ENCODE results near the gene TESMIN.

The TESMIN gene

DNA sequence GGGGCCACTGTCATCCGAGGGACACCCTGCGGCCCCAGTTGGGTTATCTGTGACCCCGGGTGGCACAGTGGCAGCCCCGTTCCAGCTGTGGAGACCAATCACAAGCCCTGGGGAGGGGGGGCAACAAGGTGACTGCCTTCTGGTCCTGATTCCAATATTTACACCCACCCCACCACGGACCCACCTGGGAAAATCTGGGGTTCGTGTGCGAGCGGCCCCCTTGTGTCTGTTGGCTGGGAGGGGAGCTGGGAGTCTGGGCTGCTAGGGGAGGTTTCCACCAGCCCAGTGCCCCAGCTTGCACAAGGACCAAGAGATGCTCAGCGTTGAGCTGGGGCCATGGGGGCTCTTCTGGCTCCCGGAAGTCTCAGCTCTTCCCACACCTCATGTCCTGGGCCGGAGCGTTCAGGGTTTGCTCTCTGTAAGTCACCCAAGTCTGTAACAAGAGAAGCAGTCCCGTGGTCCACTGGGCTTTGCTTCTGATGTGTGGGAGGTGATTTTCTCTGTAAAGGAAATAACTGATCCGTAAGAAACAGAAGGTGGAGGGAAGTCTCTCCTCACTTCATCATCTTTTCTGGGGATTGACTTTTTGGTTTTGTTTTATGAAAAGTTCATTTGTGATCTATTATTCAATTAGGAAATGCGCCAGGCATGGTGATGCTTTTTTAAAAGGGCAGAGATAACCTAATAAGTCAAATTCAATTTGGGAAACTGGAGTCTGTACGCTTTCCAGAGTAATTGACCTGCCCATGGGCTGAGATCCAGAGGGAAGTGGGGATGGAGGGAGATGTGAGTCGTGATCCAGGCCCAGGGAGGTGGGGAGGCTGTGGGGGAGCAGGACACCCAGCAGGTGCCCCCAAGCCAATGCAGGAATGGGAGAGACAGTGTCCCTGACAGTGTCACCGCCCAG, 89.4 kb downstream of the TESMIN start:
- no peak for DNase-seq (ENCODE audit: low read depth in 1 of 2, low spot score in 1 of 2)

DNA sequence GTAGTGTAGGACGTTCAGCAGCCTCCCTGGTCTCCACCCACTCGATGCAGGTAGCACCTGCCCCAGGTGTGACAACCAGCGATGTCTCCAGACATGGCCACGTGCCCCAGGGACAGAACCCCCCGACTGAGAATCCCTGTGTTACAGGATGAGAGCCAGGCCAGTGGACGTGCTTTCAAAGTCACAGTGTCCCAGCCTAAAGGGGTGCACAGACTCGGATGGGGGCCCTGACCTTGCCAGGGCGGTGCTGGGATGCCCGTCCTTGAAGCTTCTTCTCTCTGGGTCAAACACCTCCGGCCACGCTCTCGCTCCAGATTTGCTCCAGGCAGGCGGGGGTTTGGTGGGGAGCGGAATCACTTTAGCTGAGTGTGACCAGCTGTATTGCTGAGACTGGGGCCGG, 90.3 kb downstream of the TESMIN start:
- DNase-seq (ENCODE audit: low read depth in 1 of 2, low spot score in 1 of 2), result no peak

- DNase-seq (ENCODE audit: low read depth in 1 of 2, low spot score in 1 of 2), result no peak
Measured at GRCh38 chr11:68660066-68660810, 91.1 kb downstream of the TESMIN start.

GRCh38 chr11:68659158-68659921, 92.0 kb downstream of the TESMIN start:
- no peak for DNase-seq (ENCODE audit: low read depth in 1 of 2, low spot score in 1 of 2)

DNA sequence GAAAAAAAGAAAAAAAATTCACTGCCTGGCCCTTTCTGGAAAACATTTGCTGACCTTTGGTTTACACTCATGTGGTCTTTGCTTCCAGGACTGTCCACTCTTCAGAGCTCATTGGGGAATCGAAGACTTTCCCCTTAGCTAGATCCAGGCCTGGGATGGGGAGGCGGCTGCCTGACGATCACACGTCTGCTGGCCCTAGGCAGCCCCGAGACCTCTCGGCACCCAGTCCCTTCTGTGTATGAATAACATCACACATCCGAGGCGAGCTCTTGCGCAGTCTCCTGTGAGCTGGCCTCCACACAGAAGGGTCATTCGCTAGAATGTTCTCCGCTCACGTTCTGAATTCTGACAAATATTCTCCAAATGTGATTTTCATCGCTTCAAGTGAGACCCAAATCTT, 92.7 kb downstream of the TESMIN start:
- DNase-seq (ENCODE audit: low read depth in 1 of 2, low spot score in 1 of 2), result no peak

- DNase-seq (ENCODE audit: low read depth in 1 of 2, low spot score in 1 of 2), result no peak
Measured at GRCh38 chr11:68658097-68658496, 93.2 kb downstream of the TESMIN start.

Measured in stimulated activated CD4-positive, alpha-beta T cell treated with anti-CD3 and anti-CD28 coated beads, Interleukin-15, amount 100 ng/mL, for 1 hour (primary cell).